Liver (tissue), 9 donors: ENCODE results near the gene CHN1. TPM values are rescaled to one million over a fixed set of nuclear protein-coding genes. Genes with fewer than 3 reads are reported as not detected.

ENCODE experiments used
- DNase-seq: peaks from one replicate; pipeline ENCODE4 v3.0.0-alpha.2; 2017; ENCODE audit warnings: low spot score
- H3K27ac ChIP-seq, 2 donors: one replicate each; pipeline ENCODE4 v1.7.0; 2013; ENCODE audit warnings: inconsistent platforms in 2 of 2, low read length in 2 of 2, control low read depth in 1 of 2, low read depth in 1 of 2, mild to moderate bottlenecking in 1 of 2
- H3K27me3 ChIP-seq, 4 donors: one replicate each; pipeline versions ENCODE4 v1.6.1 to v1.7.0; 2013; ENCODE audit warnings: low read length in 3 of 4, inconsistent platforms in 1 of 4, mild to moderate bottlenecking in 1 of 4, moderate library complexity in 1 of 4; ENCODE audit not compliant: control insufficient read depth in 4 of 4, insufficient read depth in 4 of 4
- H3K36me3 ChIP-seq, 4 donors: one replicate each; pipeline versions ENCODE4 v1.6.1 to v1.7.0; 2013; ENCODE audit warnings: low read length in 3 of 4, mild to moderate bottlenecking in 3 of 4, low read depth in 1 of 4, moderate library complexity in 1 of 4; ENCODE audit not compliant: control insufficient read depth in 4 of 4, insufficient read depth in 3 of 4
- H3K4me1 ChIP-seq, 4 donors: one replicate each; pipeline versions ENCODE4 v1.6.1 to v1.7.0; 2013; ENCODE audit warnings: low read length in 3 of 4, mild to moderate bottlenecking in 3 of 4, moderate library complexity in 1 of 4; ENCODE audit not compliant: control insufficient read depth in 4 of 4, insufficient read depth in 4 of 4
- H3K4me3 ChIP-seq, 3 donors: one replicate each; pipeline versions ENCODE4 v1.6.1 to v1.7.0; 2013; ENCODE audit warnings: low read length in 3 of 3, control low read depth in 1 of 3, low read depth in 1 of 3, mild to moderate bottlenecking in 1 of 3
- H3K9ac ChIP-seq, 2 donors: one replicate each; pipeline ENCODE4 v1.7.0; 2013; ENCODE audit warnings: low read length in 2 of 2, mild to moderate bottlenecking in 2 of 2, moderate library complexity in 2 of 2, control low read depth in 1 of 2, low read depth in 1 of 2
- H3K9me3 ChIP-seq, 4 donors: one replicate each; pipeline versions ENCODE4 v1.6.1 to v1.7.0; 2013; ENCODE audit warnings: low read length in 3 of 4; ENCODE audit not compliant: control insufficient read depth in 4 of 4
- EGR1 ChIP-seq, 2 donors: IDR thresholded peaks; 2 replicates each; pipeline ENCODE4 v1.6.1; 2016 to 2018; ENCODE audit warnings: antibody characterized with exemption in 2 of 2, low read depth in 2 of 2
- FOXA1 ChIP-seq: IDR thresholded peaks from 2 replicates; pipeline ENCODE4 v1.6.1; 2016; ENCODE audit warnings: antibody characterized with exemption
- FOXA2 ChIP-seq: IDR thresholded peaks from 2 replicates; pipeline ENCODE4 v1.6.1; 2016; ENCODE audit warnings: antibody characterized with exemption
- GABPA ChIP-seq, 2 donors: IDR thresholded peaks in 1 of 2; conservative IDR thresholded peaks in 1 of 2; 2 replicates each; pipeline ENCODE4 v1.6.1; 2016; ENCODE audit warnings: antibody characterized with exemption in 2 of 2, mild to moderate bottlenecking in 1 of 2, moderate library complexity in 1 of 2
- HNF4A ChIP-seq, 2 donors: conservative IDR thresholded peaks; 2 replicates each; pipeline ENCODE4 v1.6.1; 2016; ENCODE audit warnings: antibody characterized with exemption in 2 of 2, mild to moderate bottlenecking in 2 of 2
- HNF4G ChIP-seq: IDR thresholded peaks from 2 replicates; pipeline ENCODE4 v1.6.1; 2016; ENCODE audit warnings: antibody characterized with exemption
- JUND ChIP-seq, 2 donors: IDR thresholded peaks; 2 replicates each; pipeline ENCODE4 v1.6.1; 2016; ENCODE audit warnings: antibody characterized with exemption in 2 of 2
- MAX ChIP-seq: IDR thresholded peaks from 2 replicates; pipeline ENCODE4 v1.6.1; 2016; ENCODE audit warnings: antibody characterized with exemption
- NR2F2 ChIP-seq: IDR thresholded peaks from 2 replicates; pipeline ENCODE4 v1.6.1; 2016; ENCODE audit warnings: antibody characterized with exemption
- RAD21 ChIP-seq, 2 donors: IDR thresholded peaks; 2 replicates each; pipeline ENCODE4 v1.6.1; 2016; ENCODE audit warnings: antibody characterized with exemption in 2 of 2, mild to moderate bottlenecking in 2 of 2
- RXRA ChIP-seq, 2 donors: IDR thresholded peaks; 2 replicates each; pipeline ENCODE4 v1.6.1; 2017 to 2018; ENCODE audit warnings: antibody characterized with exemption in 2 of 2, mild to moderate bottlenecking in 1 of 2
- SP1 ChIP-seq: IDR thresholded peaks from 2 replicates; pipeline ENCODE4 v1.6.1; 2018; ENCODE audit warnings: antibody characterized with exemption, mild to moderate bottlenecking
- TAF1 ChIP-seq: conservative IDR thresholded peaks from 2 replicates; pipeline ENCODE4 v1.6.1; 2016; ENCODE audit warnings: antibody characterized with exemption, mild to moderate bottlenecking
- YY1 ChIP-seq: IDR thresholded peaks from 2 replicates; pipeline ENCODE4 v1.6.1; 2016; ENCODE audit warnings: antibody characterized with exemption, mild to moderate bottlenecking
- whole genome bisulfite sequencing: extraction: QIAGEN DNeasy Blood & Tissue Kit; methylation state at CpG from one replicate; pipeline ENCODE4 v1.1.7; 2013; 5-methylcytosine and 5-hydroxymethylcytosine counted together
- polyA plus RNA-seq, 2 donors: library from polyadenylated mRNA; stranded (reverse) in 1 of 2; unstranded in 1 of 2; fragments of 200-250 nt in 1 of 2; fragments of >200 nt in 1 of 2; fragmentation: Nextera tagmentation in 1 of 2; extraction: Ambion mirVana in 1 of 2; gene quantifications; one replicate each; pipeline versions ENCODE4 v1.2.1 to v1.2.3, GENCODE V29; 2013 to 2015
- total RNA-seq, 2 donors: library from RNA; depleted of rRNA; stranded (reverse); fragments of >200 nt; gene quantifications; one replicate each; pipeline ENCODE4 v1.2.3, GENCODE V29; 2014
- TF ChIP-seq, protein P1 (sequence below): fragments of 150-350 bp; IDR thresholded peaks from 2 replicates; pipeline ENCODE4 v1.5.1; 2017; ENCODE audit warnings: improper control_type of control experiment, low read depth, low read length; ENCODE audit not compliant: missing input control
- TF ChIP-seq, protein P2 (sequence below): IDR thresholded peaks from 2 replicates; pipeline ENCODE4 v1.6.1; 2016; ENCODE audit warnings: antibody characterized with exemption, mild to moderate bottlenecking
- TF ChIP-seq, protein P3 (sequence below): IDR thresholded peaks from 2 replicates; pipeline ENCODE4 v1.6.1; 2016; ENCODE audit warnings: antibody characterized with exemption
- TF ChIP-seq, protein P4 (sequence below): IDR thresholded peaks from 2 replicates; pipeline ENCODE4 v1.6.1; 2016; ENCODE audit warnings: antibody characterized with exemption
- donor health status: healthy.
- donor health status: healthy.
- donor health status: healthy.
- donor health status: healthy.
- donor health status: healthy.

CHN1 gene
- total and polyA plus RNA-seq, 4 donors: 0.66 to 1.6 (median 1.1) TPM

DNA sequence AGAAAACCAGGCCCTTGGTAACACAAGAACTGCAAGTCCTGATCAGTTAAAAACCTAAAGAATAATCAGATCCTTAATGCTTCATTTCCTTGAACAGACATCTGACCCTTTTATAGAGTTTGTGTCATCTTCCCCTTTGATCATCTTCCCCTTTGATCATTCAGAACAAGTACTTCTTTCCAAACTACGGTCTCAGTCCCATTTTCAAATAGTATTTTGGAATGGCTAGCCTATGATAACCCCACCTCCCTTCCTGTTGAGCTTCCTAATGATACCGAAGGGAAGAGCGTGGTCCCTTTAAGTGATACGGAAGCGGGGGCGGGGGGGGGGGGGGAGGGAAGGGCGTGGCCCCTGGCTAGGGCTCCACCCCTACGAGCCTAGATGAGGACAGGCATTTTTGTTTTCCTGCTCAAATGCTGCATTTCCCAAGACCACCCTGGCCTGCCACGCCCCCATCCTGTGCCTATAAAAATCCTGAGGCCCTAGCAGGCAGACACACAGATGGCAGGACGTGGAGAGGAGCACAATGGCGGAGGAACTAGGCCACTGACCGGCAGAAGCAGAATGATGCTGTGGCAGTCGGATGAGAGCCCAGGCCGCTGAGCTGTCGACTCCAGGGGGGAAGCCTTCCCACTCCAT, 216.8 kb downstream of the CHN1 start:
- peak; percentile 70 for DNase-seq
- H3K9me3 ChIP-seq: no peaks in the 10 kb centered on the region
- TF ChIP-seq EGR1 (IDR thresholded peaks at IDR 0.05; ENCODE audit: low read depth in 2 of 2) (no peak), MAX (no peak), SP1 (no peak), GABPA (IDR thresholded peaks at IDR 0.05 in 1 of 2, conservative IDR thresholded peaks at IDR 0.05 in 1 of 2) (no peak), FOXA2 (no peak), HNF4G (no peak), JUND (IDR thresholded peaks at IDR 0.05) (no peak), RXRA (IDR thresholded peaks at IDR 0.05) (no peak), TAF1 (no peak), YY1 (no peak), HNF4A (conservative IDR thresholded peaks at IDR 0.05) (no peak), FOXA1 (no peak), NR2F2 (no peak), RAD21 (IDR thresholded peaks at IDR 0.05) (no peak)
- TF ChIP-seq, protein P1, sequence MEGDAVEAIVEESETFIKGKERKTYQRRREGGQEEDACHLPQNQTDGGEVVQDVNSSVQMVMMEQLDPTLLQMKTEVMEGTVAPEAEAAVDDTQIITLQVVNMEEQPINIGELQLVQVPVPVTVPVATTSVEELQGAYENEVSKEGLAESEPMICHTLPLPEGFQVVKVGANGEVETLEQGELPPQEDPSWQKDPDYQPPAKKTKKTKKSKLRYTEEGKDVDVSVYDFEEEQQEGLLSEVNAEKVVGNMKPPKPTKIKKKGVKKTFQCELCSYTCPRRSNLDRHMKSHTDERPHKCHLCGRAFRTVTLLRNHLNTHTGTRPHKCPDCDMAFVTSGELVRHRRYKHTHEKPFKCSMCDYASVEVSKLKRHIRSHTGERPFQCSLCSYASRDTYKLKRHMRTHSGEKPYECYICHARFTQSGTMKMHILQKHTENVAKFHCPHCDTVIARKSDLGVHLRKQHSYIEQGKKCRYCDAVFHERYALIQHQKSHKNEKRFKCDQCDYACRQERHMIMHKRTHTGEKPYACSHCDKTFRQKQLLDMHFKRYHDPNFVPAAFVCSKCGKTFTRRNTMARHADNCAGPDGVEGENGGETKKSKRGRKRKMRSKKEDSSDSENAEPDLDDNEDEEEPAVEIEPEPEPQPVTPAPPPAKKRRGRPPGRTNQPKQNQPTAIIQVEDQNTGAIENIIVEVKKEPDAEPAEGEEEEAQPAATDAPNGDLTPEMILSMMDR: no peak
- TF ChIP-seq, protein P2, sequence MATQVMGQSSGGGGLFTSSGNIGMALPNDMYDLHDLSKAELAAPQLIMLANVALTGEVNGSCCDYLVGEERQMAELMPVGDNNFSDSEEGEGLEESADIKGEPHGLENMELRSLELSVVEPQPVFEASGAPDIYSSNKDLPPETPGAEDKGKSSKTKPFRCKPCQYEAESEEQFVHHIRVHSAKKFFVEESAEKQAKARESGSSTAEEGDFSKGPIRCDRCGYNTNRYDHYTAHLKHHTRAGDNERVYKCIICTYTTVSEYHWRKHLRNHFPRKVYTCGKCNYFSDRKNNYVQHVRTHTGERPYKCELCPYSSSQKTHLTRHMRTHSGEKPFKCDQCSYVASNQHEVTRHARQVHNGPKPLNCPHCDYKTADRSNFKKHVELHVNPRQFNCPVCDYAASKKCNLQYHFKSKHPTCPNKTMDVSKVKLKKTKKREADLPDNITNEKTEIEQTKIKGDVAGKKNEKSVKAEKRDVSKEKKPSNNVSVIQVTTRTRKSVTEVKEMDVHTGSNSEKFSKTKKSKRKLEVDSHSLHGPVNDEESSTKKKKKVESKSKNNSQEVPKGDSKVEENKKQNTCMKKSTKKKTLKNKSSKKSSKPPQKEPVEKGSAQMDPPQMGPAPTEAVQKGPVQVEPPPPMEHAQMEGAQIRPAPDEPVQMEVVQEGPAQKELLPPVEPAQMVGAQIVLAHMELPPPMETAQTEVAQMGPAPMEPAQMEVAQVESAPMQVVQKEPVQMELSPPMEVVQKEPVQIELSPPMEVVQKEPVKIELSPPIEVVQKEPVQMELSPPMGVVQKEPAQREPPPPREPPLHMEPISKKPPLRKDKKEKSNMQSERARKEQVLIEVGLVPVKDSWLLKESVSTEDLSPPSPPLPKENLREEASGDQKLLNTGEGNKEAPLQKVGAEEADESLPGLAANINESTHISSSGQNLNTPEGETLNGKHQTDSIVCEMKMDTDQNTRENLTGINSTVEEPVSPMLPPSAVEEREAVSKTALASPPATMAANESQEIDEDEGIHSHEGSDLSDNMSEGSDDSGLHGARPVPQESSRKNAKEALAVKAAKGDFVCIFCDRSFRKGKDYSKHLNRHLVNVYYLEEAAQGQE: no peak
- TF ChIP-seq, protein P3, sequence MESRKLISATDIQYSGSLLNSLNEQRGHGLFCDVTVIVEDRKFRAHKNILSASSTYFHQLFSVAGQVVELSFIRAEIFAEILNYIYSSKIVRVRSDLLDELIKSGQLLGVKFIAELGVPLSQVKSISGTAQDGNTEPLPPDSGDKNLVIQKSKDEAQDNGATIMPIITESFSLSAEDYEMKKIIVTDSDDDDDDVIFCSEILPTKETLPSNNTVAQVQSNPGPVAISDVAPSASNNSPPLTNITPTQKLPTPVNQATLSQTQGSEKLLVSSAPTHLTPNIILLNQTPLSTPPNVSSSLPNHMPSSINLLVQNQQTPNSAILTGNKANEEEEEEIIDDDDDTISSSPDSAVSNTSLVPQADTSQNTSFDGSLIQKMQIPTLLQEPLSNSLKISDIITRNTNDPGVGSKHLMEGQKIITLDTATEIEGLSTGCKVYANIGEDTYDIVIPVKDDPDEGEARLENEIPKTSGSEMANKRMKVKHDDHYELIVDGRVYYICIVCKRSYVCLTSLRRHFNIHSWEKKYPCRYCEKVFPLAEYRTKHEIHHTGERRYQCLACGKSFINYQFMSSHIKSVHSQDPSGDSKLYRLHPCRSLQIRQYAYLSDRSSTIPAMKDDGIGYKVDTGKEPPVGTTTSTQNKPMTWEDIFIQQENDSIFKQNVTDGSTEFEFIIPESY: no peak
- TF ChIP-seq, protein P4, sequence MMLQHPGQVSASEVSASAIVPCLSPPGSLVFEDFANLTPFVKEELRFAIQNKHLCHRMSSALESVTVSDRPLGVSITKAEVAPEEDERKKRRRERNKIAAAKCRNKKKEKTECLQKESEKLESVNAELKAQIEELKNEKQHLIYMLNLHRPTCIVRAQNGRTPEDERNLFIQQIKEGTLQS: no peak
- 62% methylated on average over 15 of the region's 15 CpGs for WGBS
- no peak overlapping the region for H3K9ac ChIP-seq
- peaks cover 0 to under 1% (median 0%) of the 10 kb centered on the region in 4 donors for H3K27me3 ChIP-seq
- H3K27ac ChIP-seq: no peak overlapping the region
- no peak overlapping the region for H3K4me3 ChIP-seq
- no peaks in the 10 kb centered on the region for H3K36me3 ChIP-seq
- no peaks in the 10 kb centered on the region for H3K4me1 ChIP-seq
